Tibial nerve (tissue), 4 donors: ENCODE measurements around the gene SBK1.

Experiments used
- CTCF ChIP-seq, 5 experiments: fragments of 200-600 bp in 3 of 5; fragments of 450-650 bp in 2 of 5; sonication (generic) in 3 of 5; IDR thresholded peaks; one replicate each; pipeline ENCODE4 v1.5.1; 2016 to 2019; ENCODE audit warnings: antibody characterized with exemption in 5 of 5, mild to moderate bottlenecking in 3 of 5, moderate library complexity in 2 of 5
- EP300 ChIP-seq, 2 donors: sonication (generic); formaldehyde crosslinking; IDR thresholded peaks; one replicate each; pipeline ENCODE4 v1.6.1; 2017; ENCODE audit warnings: antibody characterized with exemption in 2 of 2, mild to moderate bottlenecking in 1 of 2
- POLR2A ChIP-seq, 2 donors: fragments of 450-650 bp; IDR thresholded peaks; one replicate each; pipeline ENCODE4 v1.6.1; 2017; ENCODE audit warnings: antibody characterized with exemption in 2 of 2, mild to moderate bottlenecking in 2 of 2, moderate library complexity in 2 of 2

- no peak for TF ChIP-seq CTCF (IDR thresholded peaks at IDR 0.05)
- TF ChIP-seq POLR2A (IDR thresholded peaks at IDR 0.05), result no peak
- TF ChIP-seq EP300 (IDR thresholded peaks at IDR 0.05), result no peak
These were observed 30.4 kb upstream of the SBK1 start for GRCh38 chr16:28261942-28262341.
